ENCODE measurements around the gene PLCL1.

DNA sequence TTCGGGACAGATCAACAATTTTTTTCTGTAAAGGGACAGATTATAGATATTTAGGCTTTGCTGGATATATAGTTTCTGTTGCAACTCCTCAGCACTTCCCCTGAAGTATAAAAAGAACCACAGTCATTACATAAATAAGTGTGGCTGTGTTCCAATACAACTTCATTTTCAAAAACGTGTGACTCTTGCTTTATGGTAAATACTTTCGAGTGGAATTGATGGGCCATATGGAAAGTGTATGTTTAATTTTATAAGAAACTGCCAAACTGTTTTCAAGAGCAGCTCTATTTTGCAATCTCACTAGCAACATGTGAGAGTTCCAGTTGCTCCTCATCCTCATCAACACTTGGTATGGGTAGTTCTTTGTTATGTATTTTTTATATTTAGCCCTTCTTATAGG is 370.9 kb downstream of the PLCL1 start:
- TF ChIP-seq, protein P1, sequence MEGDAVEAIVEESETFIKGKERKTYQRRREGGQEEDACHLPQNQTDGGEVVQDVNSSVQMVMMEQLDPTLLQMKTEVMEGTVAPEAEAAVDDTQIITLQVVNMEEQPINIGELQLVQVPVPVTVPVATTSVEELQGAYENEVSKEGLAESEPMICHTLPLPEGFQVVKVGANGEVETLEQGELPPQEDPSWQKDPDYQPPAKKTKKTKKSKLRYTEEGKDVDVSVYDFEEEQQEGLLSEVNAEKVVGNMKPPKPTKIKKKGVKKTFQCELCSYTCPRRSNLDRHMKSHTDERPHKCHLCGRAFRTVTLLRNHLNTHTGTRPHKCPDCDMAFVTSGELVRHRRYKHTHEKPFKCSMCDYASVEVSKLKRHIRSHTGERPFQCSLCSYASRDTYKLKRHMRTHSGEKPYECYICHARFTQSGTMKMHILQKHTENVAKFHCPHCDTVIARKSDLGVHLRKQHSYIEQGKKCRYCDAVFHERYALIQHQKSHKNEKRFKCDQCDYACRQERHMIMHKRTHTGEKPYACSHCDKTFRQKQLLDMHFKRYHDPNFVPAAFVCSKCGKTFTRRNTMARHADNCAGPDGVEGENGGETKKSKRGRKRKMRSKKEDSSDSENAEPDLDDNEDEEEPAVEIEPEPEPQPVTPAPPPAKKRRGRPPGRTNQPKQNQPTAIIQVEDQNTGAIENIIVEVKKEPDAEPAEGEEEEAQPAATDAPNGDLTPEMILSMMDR (IDR thresholded peaks at IDR 0.05): no peak
- TF ChIP-seq POLR2A (IDR thresholded peaks at IDR 0.05): no peak

Measured in adrenal gland (tissue), 5 donors.